ENCODE measurements around the gene HAGH.

DNA sequence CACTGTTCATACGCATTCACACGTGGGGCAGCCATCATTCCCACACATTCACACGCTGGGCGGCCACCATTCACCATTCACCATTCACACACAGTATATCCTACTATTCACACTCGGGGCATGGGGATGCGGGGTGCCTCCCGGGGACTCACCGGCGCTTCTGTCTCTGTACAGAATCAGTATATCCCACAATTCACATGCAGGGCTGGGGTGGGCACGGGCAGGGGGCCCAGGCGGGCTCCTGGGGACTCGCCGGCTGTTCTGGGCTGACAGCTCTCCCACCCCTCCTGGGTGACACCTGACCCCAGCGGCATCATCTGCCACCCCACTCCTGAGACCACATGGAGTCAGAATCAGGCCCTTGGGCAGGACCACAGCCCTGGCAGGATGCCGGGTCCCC, 64.9 kb downstream of the HAGH start:
- TF ChIP-seq, protein P1, sequence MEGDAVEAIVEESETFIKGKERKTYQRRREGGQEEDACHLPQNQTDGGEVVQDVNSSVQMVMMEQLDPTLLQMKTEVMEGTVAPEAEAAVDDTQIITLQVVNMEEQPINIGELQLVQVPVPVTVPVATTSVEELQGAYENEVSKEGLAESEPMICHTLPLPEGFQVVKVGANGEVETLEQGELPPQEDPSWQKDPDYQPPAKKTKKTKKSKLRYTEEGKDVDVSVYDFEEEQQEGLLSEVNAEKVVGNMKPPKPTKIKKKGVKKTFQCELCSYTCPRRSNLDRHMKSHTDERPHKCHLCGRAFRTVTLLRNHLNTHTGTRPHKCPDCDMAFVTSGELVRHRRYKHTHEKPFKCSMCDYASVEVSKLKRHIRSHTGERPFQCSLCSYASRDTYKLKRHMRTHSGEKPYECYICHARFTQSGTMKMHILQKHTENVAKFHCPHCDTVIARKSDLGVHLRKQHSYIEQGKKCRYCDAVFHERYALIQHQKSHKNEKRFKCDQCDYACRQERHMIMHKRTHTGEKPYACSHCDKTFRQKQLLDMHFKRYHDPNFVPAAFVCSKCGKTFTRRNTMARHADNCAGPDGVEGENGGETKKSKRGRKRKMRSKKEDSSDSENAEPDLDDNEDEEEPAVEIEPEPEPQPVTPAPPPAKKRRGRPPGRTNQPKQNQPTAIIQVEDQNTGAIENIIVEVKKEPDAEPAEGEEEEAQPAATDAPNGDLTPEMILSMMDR (optimal IDR thresholded peaks at IDR 0.05 in 1 of 3, IDR thresholded peaks at IDR 0.05 in 1 of 3, conservative IDR thresholded peaks at IDR 0.05 in 1 of 3; ENCODE audit: extremely low read depth in 1 of 3, insufficient read depth in 2 of 3, low read length in 3 of 3) = no peak
- no peak for TF ChIP-seq EZH2 (IDR thresholded peaks at IDR 0.05; ENCODE audit: low read length)
